TTC549 (cell line): ENCODE measurements around the gene GPR183.
A peak's percentile ranks its signal among the peaks of the same experiment; 100 is the strongest.
"Not testable (repeated sequence)": the region's sequence is repeated elsewhere in the genome, so short reads cannot be mapped to it uniquely, and the experiment has no call there.

Experiments
- FAIRE-seq: peaks from 2 replicates; lab custom pipeline; 2012; peaks lifted over from hg19 to GRCh38; lab: Jason Lieb, UNC

The GPR183 gene

DNA sequence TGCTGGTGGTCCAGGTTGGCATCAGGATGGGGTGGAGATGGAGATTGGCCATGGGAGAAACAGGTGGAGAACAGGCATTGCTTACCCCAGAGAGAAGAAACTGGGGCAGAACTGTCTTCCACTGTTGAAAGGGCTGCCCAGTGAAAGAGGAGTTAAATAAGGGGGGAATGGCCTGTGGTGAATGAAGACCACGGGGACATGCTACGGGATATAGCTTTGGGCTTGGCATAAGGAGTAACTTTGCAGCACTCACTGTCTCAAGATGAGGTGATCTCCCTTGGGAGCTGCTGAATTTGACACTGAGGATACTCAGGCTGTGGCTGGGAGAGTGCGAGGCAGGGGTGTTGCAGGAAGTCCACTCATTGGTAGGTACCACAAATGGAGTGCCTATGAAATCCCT is 38.4 kb downstream of the GPR183 start:
- FAIRE-seq: no peak

- no peak for FAIRE-seq
Measured at GRCh38 chr13:99267927-99268326, 39.3 kb downstream of the GPR183 start.

DNA sequence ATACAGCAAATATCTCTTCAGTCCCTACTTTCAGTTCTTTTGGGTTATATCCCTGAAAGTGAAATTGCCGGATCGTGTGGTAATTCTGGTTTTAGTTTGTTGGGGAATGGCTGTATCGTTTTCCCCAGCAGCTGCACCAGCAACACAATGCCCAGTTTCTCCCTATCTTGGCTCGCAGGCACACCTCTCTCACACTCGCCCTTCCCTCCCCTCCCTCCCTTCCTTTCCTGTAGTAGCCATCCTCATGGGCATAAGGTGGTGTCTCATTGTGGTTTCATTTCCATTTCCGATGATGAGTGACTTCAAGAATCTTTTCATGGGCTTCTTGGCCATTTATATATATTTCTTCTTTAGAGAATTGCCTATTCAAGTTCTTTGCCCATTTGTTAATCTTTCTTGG is 40.4 kb downstream of the GPR183 start:
- FAIRE-seq: no peak

DNA sequence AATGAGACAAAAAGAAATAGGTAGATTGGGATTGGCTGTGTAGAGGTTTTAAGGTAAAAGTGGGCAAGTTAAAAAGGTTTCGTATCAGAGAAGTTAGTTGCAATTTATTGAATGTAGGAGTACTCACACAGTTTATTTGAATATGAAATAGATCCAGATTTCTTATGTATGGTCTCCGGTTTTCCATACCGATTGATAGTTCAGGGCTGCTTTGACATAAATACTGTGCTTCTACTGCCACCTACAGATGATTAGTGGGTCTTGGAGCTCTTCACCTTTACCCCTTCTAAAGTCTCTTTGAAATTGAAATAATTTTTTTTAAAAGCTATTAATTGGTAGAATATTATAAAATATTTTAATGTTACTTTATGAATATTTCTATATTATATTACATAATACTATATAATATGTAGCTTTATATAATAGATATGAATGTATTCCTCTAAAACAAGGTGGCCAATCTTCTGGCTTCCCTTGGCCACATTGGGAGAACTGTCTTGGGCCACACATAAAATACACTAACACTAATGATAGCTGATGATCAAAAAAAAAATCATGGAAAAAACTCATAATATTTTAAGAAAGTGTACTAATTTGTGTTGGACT is 41.3 kb downstream of the GPR183 start:
- FAIRE-seq: peak; percentile 93

GRCh38 chr13:99265162-99265800 is 41.9 kb downstream of the GPR183 start:
- no peak for FAIRE-seq

GRCh38 chr13:99264051-99264450 is 43.1 kb downstream of the GPR183 start:
- no peak for FAIRE-seq

DNA sequence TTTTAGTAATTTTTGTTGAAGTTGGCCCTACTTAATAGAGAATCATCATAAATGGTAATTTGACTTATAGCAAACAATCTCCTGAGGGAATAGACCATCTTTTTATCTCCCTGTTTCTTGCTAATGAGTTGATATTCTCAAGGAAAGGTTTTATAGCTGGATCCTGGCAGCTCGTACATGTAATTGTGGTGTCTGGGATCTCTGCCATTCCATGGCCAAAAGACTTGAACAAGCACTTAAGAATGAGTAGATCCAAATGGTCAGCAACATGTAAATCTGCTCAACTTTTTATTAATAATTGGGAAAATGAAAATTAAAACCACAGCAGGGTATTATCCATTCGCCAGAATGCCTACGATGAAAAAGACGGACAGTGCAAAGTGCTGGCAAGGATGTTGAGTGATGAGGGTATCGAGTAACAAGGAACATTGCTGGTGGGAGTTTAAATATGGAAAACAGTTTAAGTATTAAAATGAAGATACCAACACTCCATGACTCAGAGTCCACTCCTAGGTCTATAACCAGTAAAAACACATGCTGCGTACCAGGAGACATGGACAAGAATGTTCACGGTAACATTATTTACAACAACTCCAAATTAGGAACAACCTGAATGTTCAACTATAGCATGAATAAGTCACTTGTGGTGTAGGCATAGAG is 43.9 kb downstream of the GPR183 start:
- FAIRE-seq: no peak

DNA sequence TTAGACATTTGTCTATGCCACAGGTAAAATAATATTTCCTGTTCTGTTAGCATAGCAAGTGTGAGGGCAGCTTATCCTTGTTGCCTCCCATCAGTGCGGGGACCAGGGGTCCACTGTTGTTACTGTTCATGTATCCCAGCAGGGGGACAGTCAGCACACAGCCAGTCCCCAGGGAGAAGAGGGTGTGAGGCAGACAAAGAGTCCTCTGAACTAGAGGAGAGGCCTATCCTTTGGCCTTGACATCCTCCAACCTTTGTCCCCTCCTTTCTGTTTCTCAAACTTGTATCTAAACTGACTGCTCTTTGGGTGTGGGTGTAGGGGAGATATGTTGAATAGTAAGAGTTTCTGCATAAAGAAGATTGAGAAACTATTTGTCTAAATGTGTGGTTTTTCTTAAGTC is 46.1 kb downstream of the GPR183 start:
- FAIRE-seq: no peak

- FAIRE-seq: no peak
Measured at GRCh38 chr13:99260216-99260615, 47.0 kb downstream of the GPR183 start.

DNA sequence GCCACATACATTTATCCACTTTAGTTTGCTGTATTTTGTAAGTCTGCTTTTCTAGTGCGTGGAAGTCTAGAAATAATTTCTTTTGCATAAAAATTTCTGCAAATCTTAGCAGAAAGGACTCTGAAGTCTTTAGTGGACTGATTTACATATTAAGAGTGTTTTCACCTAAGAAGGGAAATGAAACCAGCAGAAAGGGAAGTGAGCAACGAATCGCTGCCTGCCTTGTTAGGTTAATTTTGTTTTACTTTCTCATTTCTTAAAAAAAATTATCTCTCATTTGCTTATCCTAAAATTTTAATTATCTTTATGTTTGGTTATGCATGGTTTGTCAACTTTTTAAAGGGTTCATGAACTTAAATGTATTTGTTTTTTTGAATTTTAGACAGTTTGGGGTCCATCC is 48.3 kb downstream of the GPR183 start:
- FAIRE-seq: no peak

DNA sequence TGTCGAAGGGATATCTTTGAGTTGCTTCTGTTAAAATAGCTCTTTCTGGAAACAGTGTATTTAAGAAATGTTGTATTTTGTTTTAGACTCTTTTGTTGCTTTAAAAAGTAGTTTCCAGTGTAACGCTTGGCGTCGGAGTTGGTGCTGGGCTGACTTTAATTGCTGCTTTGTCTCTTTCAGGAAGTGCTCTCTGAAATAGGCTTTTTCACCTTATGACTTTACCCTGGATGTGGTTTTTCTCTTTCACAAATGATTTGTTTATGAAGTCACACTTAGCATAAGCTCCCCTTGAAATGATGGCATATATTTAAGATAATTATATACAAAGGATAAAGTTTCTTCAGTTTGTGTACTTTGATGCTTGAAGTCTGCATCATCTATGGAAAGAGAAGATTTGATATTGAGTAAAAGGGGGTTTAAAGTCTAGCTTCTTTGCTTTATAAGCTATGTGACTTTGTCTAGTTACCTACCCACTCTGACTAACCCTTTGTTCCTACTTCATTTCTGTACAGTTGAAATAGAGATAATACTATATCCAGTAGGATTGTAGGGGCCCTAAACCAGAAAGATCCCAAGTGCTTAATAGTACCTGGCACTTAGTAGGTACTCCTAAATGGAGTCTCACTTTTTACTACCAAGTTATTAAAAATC is 48.9 kb downstream of the GPR183 start, which contains the start of gene GPR18:
GPR18 (minus strand) TSS at position 170 of the 651 bp plus-strand sequence. CDS start 2,507 bp downstream, outside the sequence.
- FAIRE-seq: no peak

- FAIRE-seq: no peak
Measured at GRCh38 chr13:99257291-99257690, 49.9 kb downstream of the GPR183 start.

- no peak for FAIRE-seq
Measured at GRCh38 chr13:99256709-99257108, 50.5 kb downstream of the GPR183 start.

DNA sequence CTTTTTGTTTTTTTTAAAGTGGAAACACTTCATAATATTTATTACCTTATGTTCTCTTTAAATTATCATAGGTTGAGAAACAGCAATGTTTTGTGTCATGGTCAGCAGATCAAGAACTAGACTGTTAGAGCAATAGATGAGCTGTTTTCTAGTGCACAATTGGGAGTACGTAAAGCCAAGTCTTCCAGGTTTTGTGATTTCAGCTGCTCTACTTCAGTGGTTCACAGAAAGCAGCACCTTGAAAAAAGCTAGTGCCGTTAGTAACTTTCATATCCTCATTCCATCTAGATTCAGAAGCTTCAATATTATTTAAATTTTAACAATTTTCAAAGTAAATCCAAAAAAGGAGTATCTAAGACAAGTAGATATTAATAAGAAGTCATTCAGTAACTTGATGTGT is 50.9 kb downstream of the GPR183 start:
- no peak for FAIRE-seq

- FAIRE-seq: no peak
Measured at GRCh38 chr13:99255271-99255670, 51.9 kb downstream of the GPR183 start.

- no peak for FAIRE-seq
Measured at GRCh38 chr13:99254830-99255229, 52.4 kb downstream of the GPR183 start.

DNA sequence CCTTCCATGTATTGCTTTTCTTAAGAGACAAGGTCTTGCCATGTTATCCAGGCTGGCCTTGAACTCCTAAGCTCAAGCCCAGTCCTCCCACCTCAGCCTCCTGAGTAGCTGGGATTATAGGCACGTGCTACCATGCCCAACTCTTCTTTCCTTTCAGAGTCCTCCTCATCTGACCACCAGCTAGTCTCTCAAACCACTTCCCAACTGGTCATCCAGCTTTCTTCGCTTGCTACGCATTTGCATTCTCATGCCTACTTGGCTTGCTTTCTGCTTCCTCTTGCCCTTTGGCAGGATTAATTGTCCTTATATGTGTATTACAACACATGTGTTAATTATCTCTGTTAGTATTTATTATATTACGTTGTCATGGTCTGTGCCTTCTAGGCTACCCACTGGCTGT is 55.3 kb downstream of the GPR183 start:
- FAIRE-seq: no peak

- FAIRE-seq: no peak
Measured at GRCh38 chr13:99250982-99251825, 56.0 kb downstream of the GPR183 start.

DNA sequence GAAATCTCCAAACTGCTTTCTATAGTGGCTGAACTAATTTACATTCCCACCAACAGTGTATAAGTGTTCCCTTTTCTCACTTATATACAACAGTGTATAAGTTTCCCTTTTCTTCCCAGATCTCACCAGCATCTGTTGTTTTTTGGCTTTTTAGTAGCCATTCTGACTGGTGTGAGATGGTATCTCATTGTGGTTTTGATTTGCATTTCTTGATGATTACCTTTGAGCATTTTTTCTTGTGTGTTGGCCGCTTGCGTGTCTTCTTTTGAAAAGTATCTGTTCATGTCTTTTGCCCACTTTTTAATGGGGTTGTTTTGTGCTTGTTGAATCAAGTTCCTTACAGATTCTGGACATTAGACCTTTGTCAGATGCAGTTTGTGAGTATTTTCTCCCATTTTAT is 57.6 kb downstream of the GPR183 start:
- not testable (repeated sequence) for FAIRE-seq

DNA sequence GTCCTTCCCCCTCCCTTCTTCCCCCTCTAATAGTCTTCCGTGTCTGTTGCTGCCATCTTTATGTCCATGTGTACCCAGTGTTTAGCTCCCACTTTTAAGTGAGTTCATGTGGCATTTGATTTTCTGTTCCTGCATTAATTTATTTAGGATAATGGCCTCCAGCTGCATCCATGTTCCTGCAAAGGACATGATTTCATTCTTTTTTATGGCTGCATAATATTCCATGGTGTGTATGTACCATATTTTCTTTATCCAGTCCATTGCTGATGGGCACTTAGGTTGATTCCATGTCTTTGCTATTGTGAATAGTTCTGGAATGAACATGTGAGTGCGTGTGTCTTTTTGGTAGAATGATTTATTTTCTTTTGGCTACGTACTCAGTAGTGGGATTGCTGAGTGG is 58.0 kb downstream of the GPR183 start:
- not testable (repeated sequence) for FAIRE-seq

DNA sequence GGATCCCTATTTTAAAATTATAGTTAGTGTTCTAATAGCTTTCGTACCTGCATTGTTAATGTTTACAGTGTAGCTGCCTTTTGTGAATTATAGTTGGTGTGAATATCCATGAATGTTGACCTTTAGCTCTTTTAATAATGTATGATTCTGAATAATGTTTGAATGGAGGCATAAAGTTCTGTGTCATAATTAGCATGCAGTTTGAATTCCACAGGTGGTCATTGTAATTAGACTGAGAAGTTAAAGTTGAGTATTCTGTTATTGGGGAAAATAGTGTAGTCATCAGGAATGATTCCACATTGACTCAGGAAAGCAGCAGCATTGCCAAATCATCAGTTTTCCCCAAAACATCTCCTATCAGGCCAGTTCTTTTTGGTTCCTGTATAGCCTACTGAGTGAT is 61.1 kb downstream of the GPR183 start:
- FAIRE-seq: no peak
